Caco-2 (cell line): Measurements from ENCODE around the gene CYGB. TPM values are rescaled to one million over a fixed set of nuclear protein-coding genes. Genes with fewer than 3 reads are reported as not detected.

ENCODE experiments used
- BruUV-seq: library from RNA; stranded (reverse); fragments of 400-500 nt; replicated peaks from 2 replicates; lab custom pipeline; 2021; lab: Mats Ljungman, UMichigan
- CTCF ChIA-PET: fragments of 300-600 bp; sonication (Branson Sonifier 250); formaldehyde crosslinking; loops from one replicate; lab custom pipeline; 2022; ENCODE audit warnings: antibody characterized with exemption; lab: Charles Lee
- POLR2A ChIA-PET: fragments of 300-600 bp; sonication (Branson Sonifier 250); formaldehyde crosslinking; loops from one replicate; lab custom pipeline; 2022; ENCODE audit warnings: antibody characterized with exemption; lab: Charles Lee
- DNase-seq, 2 experiments: peaks; one replicate each; pipeline versions ENCODE4 v3.0.0 to v3.0.0-alpha.2; 2020 to 2022
- H3K27me3 ChIP-seq: replicated peaks from 2 replicates; pipeline ENCODE4 v1.6.0; 2011; ENCODE audit warnings: low read length; ENCODE audit not compliant: control insufficient read depth, insufficient read depth
- H3K36me3 ChIP-seq: 2 replicates; pipeline ENCODE4 v1.5.1; 2011; ENCODE audit warnings: low read length; ENCODE audit not compliant: control insufficient read depth, insufficient read depth
- H3K4me1 ChIP-seq: fragments of 250-450 bp; sonication (Bioruptor Pico); 2 replicates; pipeline ENCODE4 v1.5.1; 2020; ENCODE audit warnings: mild to moderate bottlenecking
- H3K4me3 ChIP-seq: 2 replicates; pipeline ENCODE4 v1.5.1; 2011; ENCODE audit warnings: low read depth, mild to moderate bottlenecking, control low read depth, low read length
- H3K9me3 ChIP-seq: fragments of 250-450 bp; sonication (Bioruptor Pico); 2 replicates; pipeline ENCODE4 v1.5.1; 2020; ENCODE audit warnings: mild to moderate bottlenecking, moderate library complexity
- H3K27ac Mint-ChIP-seq: one replicate; pipeline ENCODE4 v1.8.0; 2022; ENCODE audit warnings: mixed read lengths; ENCODE audit not compliant: unreplicated experiment
- H3K27me3 Mint-ChIP-seq: one replicate; pipeline ENCODE4 v1.8.0; 2022; ENCODE audit warnings: mixed read lengths; ENCODE audit not compliant: insufficient read depth, unreplicated experiment
- H3K36me3 Mint-ChIP-seq: one replicate; pipeline ENCODE4 v1.8.0; 2022; ENCODE audit warnings: mild to moderate bottlenecking, mixed read lengths; ENCODE audit not compliant: insufficient read depth, unreplicated experiment
- H3K4me1 Mint-ChIP-seq: one replicate; pipeline ENCODE4 v1.8.0; 2022; ENCODE audit warnings: low read depth, mixed read lengths; ENCODE audit not compliant: unreplicated experiment
- H3K4me3 Mint-ChIP-seq: one replicate; pipeline ENCODE4 v1.8.0; 2022; ENCODE audit warnings: mild to moderate bottlenecking, moderate library complexity, mixed read lengths; ENCODE audit not compliant: unreplicated experiment
- H3K9me3 Mint-ChIP-seq: one replicate; pipeline ENCODE4 v1.8.0; 2022; ENCODE audit warnings: mixed read lengths; ENCODE audit not compliant: unreplicated experiment
- CTCF ChIP-seq, 2 experiments: fragments of 200-600 bp in 1 of 2; IDR thresholded peaks; 1 replicate in 1 of 2; 2 replicates in 1 of 2; pipeline versions ENCODE4 v1.5.1 to v1.8.0; 2011 to 2022; ENCODE audit warnings: antibody characterized with exemption in 1 of 2, control low read depth in 1 of 2, inconsistent platforms in 1 of 2, low read depth in 1 of 2, low read length in 1 of 2, mild to moderate bottlenecking in 1 of 2, moderate library complexity in 1 of 2; ENCODE audit not compliant: insufficient read depth in 1 of 2, severe bottlenecking in 1 of 2, unreplicated experiment in 1 of 2
- intact Hi-C: fragments of 100-400 bp; cut with micrococcal nuclease; formaldehyde crosslinking; loops from one replicate; pipeline ENCODE4 v1.10.0; 2022; ENCODE audit not compliant: unreplicated experiment
- total RNA-seq: library from RNA; stranded (reverse); gene quantifications from 2 replicates; pipeline ENCODE4 v1.2.3, GENCODE V29; 2022

The CYGB gene
- total RNA-seq, 1 experiment from 2014 or later = 0.32 TPM

GRCh38 chr17:76570457-76570856 is 32.9 kb upstream of the CYGB start:
- peak overlapping the region; percentile 52 for H3K27ac Mint-ChIP-seq
- H3K4me1 ChIP-seq = peaks cover 20% of the 10 kb centered on the region
- no TSS peak for BruUV-seq
- no peaks in the 10 kb centered on the region for H3K36me3 ChIP-seq
- H3K4me1 Mint-ChIP-seq = peaks cover 15% of the 10 kb centered on the region
- H3K36me3 Mint-ChIP-seq = peaks cover 63% of the 10 kb centered on the region
- POLR2A ChIA-PET = no interaction called here
- no peak for DNase-seq
- no peak overlapping the region for H3K4me3 Mint-ChIP-seq
- intact Hi-C loops = no loop called here
- H3K4me3 ChIP-seq = no peak overlapping the region
- H3K27me3 ChIP-seq = no peaks in the 10 kb centered on the region
- CTCF ChIA-PET = interaction anchor here (1.0 to 1.5 kb wide), 3 partner anchors 23 to 54 kb away, joined by 3 to 6 read pairs (median 4); no protein-coding TSS in a partner anchor
- H3K9me3 ChIP-seq = no peaks in the 10 kb centered on the region
- no peaks in the 10 kb centered on the region for H3K9me3 Mint-ChIP-seq
- no peaks in the 10 kb centered on the region for H3K27me3 Mint-ChIP-seq
- no peak for TF ChIP-seq CTCF (IDR thresholded peaks at IDR 0.05; ENCODE audit: insufficient read depth in 1 of 2, low read depth in 1 of 2, low read length in 1 of 2, severe bottlenecking in 1 of 2, unreplicated experiment in 1 of 2)

GRCh38 chr17:76569607-76570279 is 32.2 kb upstream of the CYGB start:
- Mint-ChIP-seq H3K4me3 (no peak overlapping the region), H3K9me3 (no peaks in the 10 kb centered on the region), H3K4me1 (peaks cover 15% of the 10 kb centered on the region), H3K27me3 (no peaks in the 10 kb centered on the region), H3K36me3 (peaks cover 71% of the 10 kb centered on the region), H3K27ac (peak overlapping the region; percentile 52)
- intact Hi-C loops = no loop called here
- ChIA-PET CTCF (interaction anchor here (0.9 to 1.5 kb wide), 4 partner anchors 13 to 55 kb away, joined by 3 to 6 read pairs (median 4); no protein-coding TSS in a partner anchor), POLR2A (no interaction called here)
- no peaks in the 10 kb centered on the region for H3K36me3 ChIP-seq
- H3K4me3 ChIP-seq = no peak overlapping the region
- DNase-seq = no peak
- TF ChIP-seq CTCF (IDR thresholded peaks at IDR 0.05; ENCODE audit: insufficient read depth in 1 of 2, low read depth in 1 of 2, low read length in 1 of 2, severe bottlenecking in 1 of 2, unreplicated experiment in 1 of 2) = no peak
- H3K9me3 ChIP-seq = no peaks in the 10 kb centered on the region
- no TSS peak for BruUV-seq
- peaks cover 20% of the 10 kb centered on the region for H3K4me1 ChIP-seq
- H3K27me3 ChIP-seq = no peaks in the 10 kb centered on the region

GRCh38 chr17:76568811-76569221 is 31.3 kb upstream of the CYGB start:
- TF ChIP-seq CTCF (IDR thresholded peaks at IDR 0.05; ENCODE audit: insufficient read depth in 1 of 2, low read depth in 1 of 2, low read length in 1 of 2, severe bottlenecking in 1 of 2, unreplicated experiment in 1 of 2) = no peak
- H3K4me1 Mint-ChIP-seq = peaks cover 15% of the 10 kb centered on the region
- H3K36me3 ChIP-seq = no peaks in the 10 kb centered on the region
- no peak overlapping the region for H3K4me3 Mint-ChIP-seq
- CTCF ChIA-PET = interaction anchor here (1.4 to 1.5 kb wide), 2 partner anchors 25 to 113 kb away, joined by 6 read pairs; no protein-coding TSS in a partner anchor
- POLR2A ChIA-PET = interaction anchor here (1.0 kb wide), 1 partner anchor 11 kb away, joined by 5 read pairs; no protein-coding TSS in a partner anchor
- no peaks in the 10 kb centered on the region for H3K27me3 Mint-ChIP-seq
- no TSS peak for BruUV-seq
- H3K36me3 Mint-ChIP-seq = peaks cover 73% of the 10 kb centered on the region
- H3K4me1 ChIP-seq = peaks cover 20% of the 10 kb centered on the region
- intact Hi-C loops = no loop called here
- no peaks in the 10 kb centered on the region for H3K9me3 ChIP-seq
- H3K27ac Mint-ChIP-seq = peak overlapping the region; percentile 36
- H3K9me3 Mint-ChIP-seq = no peaks in the 10 kb centered on the region
- no peaks in the 10 kb centered on the region for H3K27me3 ChIP-seq
- no peak for DNase-seq
- no peak overlapping the region for H3K4me3 ChIP-seq
